Measurements from ENCODE around the gene DRC7. TPM values are rescaled to one million over a fixed set of nuclear protein-coding genes. Genes with fewer than 3 reads are reported as not detected.

Gene DRC7
- total RNA-seq, 1 donor from 2014 or later, result not detected

DNA sequence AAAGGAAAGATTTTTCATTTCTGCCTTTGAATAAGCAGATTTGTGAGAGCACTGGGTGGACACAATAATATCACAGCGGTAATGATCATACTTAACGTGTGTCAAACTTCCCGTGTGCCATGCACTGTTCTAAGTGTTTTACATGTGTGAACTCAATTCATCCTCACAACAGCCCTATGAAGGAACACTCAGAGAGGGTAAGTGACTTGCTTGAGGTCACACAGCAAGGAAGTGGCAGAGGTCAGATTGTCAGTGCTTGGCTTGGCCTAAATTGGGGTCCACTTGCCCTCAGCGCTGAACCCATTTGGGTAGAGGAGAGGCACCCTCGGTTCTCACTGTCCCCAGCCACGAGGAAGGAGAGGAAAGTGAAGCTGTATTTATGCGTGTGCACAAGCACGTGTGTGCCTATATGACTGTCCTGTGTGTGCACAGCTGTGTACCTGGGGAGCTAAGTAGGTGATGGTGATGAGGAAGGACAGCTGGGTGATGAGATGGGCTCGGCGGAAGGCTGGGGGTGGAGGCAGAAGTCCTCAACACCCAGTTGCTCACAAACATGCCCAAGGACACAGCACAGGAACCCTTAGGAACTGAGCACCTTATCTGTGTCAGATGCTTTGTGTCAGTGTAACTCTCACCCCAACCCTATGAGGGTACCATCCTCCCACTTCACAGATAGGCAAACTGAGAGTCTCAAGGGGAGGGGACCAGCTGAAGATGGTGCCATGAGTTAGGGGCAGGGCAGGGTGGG is 36.3 kb upstream of the DRC7 start:
- Histone ChIP-seq H3K4me1 (no peaks in the 10 kb centered on the region), H3K27me3 (no peaks in the 10 kb centered on the region), H3K36me3 (no peaks in the 10 kb centered on the region), H3K27ac (no peak overlapping the region), H3K4me3 (no peak overlapping the region), H3K9me3 (no peaks in the 10 kb centered on the region)
- TF ChIP-seq, protein P1, sequence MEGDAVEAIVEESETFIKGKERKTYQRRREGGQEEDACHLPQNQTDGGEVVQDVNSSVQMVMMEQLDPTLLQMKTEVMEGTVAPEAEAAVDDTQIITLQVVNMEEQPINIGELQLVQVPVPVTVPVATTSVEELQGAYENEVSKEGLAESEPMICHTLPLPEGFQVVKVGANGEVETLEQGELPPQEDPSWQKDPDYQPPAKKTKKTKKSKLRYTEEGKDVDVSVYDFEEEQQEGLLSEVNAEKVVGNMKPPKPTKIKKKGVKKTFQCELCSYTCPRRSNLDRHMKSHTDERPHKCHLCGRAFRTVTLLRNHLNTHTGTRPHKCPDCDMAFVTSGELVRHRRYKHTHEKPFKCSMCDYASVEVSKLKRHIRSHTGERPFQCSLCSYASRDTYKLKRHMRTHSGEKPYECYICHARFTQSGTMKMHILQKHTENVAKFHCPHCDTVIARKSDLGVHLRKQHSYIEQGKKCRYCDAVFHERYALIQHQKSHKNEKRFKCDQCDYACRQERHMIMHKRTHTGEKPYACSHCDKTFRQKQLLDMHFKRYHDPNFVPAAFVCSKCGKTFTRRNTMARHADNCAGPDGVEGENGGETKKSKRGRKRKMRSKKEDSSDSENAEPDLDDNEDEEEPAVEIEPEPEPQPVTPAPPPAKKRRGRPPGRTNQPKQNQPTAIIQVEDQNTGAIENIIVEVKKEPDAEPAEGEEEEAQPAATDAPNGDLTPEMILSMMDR (IDR thresholded peaks at IDR 0.05), result no peak
- DNase-seq (ENCODE audit: low spot score in 2 of 2), result no peak
- intact Hi-C loops (cut with DNase I), result no loop called here

DNA sequence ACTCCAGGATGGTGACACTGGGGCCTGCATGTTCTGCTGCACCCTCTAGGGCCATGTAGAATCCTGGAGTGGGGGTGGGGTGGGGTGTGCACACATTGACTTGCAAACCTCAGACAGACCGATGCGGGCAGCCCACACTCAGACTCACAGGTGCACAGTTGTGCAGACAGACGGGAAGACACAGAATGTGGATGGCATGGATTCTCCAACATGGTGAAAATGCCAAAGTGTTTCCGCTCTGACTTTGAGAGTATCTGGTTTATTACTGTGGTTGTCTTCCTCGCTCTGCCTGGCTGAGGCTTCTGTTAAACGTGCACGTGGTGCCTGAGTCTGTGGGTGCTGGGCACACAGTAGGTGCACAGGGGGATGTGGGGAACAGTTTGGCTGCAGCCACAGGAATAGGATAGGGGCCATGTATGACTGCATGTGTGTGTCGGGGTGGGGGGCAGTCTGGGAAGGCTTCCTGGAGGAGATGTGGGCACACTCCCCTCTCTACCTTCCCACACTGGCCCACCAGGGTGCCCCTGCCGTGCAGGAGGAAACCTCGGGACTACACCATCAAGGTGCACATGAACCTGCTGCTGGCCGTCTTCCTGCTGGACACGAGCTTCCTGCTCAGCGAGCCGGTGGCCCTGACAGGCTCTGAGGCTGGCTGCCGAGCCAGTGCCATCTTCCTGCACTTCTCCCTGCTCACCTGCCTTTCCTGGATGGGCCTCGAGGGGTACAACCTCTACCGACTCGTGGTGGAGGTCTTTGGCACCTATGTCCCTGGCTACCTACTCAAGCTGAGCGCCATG is 35.5 kb upstream of the DRC7 start:
- Histone ChIP-seq H3K4me1 (no peaks in the 10 kb centered on the region), H3K27me3 (no peaks in the 10 kb centered on the region), H3K4me3 (no peak overlapping the region), H3K36me3 (no peaks in the 10 kb centered on the region), H3K27ac (no peak overlapping the region), H3K9me3 (no peaks in the 10 kb centered on the region)
- TF ChIP-seq, protein P1 (IDR thresholded peaks at IDR 0.05), result no peak
- intact Hi-C loops (cut with DNase I), result no loop called here
- no peak for DNase-seq (ENCODE audit: low spot score in 2 of 2)

DNA sequence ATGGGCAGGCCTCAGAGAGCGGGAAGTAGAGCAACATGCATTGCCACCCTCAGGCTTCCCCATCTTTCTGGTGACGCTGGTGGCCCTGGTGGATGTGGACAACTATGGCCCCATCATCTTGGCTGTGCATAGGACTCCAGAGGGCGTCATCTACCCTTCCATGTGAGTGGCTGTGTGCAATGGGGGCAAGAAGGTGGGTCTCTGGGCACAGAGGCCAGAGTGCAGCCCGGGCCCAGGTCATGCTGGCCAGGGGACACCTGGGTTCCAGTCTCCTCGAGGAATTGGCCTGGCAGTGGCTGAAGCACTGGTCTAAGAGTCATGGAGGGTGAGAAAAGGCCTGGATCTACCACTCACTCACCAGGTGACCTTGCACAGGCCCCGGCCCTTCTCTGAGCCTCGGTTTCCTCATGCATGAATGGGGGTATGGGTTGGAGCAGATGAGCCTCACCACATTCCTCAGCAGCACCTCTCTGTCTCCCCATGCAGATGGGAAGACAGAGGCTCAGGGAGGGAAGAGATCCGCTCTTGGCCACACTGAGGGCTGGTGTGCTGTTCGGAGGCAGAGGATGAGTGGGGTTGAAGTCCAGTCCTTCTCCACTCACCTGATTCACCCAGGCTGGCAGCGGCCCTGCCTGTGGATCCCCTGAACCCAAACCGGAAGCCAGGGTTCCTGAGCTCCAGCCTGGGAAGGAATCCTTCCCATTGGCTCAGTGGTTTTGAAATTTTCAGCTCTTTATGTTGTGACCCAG is 33.7 kb upstream of the DRC7 start:
- H3K36me3 ChIP-seq, result no peaks in the 10 kb centered on the region
- intact Hi-C loops (cut with DNase I), result no loop called here

DNA sequence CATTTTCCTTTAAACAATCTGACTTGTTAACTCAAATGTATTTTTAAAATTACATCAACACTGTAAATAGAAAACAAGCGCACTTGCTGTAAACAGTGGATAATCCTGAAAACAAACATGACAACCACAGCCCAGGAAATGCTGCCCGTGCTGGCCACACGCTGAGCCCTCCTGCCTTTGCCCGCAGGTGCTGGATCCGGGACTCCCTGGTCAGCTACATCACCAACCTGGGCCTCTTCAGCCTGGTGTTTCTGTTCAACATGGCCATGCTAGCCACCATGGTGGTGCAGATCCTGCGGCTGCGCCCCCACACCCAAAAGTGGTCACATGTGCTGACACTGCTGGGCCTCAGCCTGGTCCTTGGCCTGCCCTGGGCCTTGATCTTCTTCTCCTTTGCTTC is 33.1 kb upstream of the DRC7 start:
- H3K4me1 ChIP-seq, result no peaks in the 10 kb centered on the region
- intact Hi-C loops (cut with DNase I), result no loop called here
- no peaks in the 10 kb centered on the region for H3K36me3 ChIP-seq
- no peaks in the 10 kb centered on the region for H3K27me3 ChIP-seq
- H3K27ac ChIP-seq, result no peak overlapping the region
- H3K4me3 ChIP-seq, result no peak overlapping the region
- DNase-seq (ENCODE audit: low spot score in 2 of 2), result no peak
- TF ChIP-seq, protein P1 (IDR thresholded peaks at IDR 0.05), result no peak
- no peaks in the 10 kb centered on the region for H3K9me3 ChIP-seq

More for the DNA sequence above, 33.7 kb upstream of the DRC7 start:
- H3K4me1 ChIP-seq, result no peaks in the 10 kb centered on the region
- H3K27ac ChIP-seq, result no peak overlapping the region
- H3K27me3 ChIP-seq, result no peaks in the 10 kb centered on the region
- H3K9me3 ChIP-seq, result no peaks in the 10 kb centered on the region
- TF ChIP-seq, protein P1 (IDR thresholded peaks at IDR 0.05), result no peak
- no peak for DNase-seq (ENCODE audit: low spot score in 2 of 2)
- H3K4me3 ChIP-seq, result no peak overlapping the region

DNA sequence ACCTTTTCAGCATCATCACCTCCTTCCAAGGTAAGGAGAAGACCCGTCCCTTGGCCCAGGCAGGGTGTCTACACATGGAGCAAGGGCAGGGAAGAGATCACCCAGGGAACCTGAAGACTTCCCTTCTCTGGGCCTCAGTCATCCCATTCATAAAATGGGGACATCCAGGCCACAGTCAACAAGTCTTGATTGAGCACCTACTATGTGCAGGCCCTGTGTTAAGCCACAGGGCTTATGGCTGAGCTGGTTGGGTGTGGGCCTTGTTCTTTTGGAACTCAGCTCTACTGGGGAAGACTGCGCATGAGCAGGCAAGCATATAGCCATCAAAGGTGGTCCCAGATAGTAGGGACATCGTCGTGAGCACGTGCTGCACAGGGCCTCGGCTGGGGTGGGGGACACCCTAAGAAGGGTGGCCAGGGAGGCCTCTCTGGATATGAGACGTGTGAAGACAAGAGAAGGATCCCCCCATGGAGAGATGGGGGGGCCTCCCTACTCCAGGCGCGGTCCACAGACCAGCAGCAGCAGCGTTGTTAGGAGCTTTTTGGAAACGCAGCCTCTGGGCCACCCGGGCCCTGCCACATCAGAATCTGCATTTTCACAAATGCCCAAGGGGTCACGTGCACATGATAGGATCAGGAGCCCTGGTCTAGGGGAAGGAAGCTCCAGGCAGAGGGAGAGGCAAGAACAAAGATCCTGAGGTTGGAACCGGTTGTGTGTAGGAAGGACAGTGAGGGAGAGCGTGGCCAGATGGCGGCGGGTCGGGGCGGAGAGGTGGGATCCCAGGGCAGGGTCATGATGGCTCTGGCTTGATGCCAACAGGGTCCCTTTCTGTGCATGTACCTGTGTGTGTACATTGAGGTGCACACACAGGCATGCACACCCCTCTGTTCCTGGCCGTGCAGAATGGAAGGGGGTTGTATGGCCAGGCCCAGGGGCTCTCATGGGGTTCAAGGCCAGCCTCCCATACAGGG is 32.4 kb upstream of the DRC7 start:
- H3K36me3 ChIP-seq, result no peaks in the 10 kb centered on the region
- no peaks in the 10 kb centered on the region for H3K4me1 ChIP-seq
- no peak overlapping the region for H3K4me3 ChIP-seq
- TF ChIP-seq, protein P1 (IDR thresholded peaks at IDR 0.05), result no peak
- no peaks in the 10 kb centered on the region for H3K27me3 ChIP-seq
- intact Hi-C loops (cut with DNase I), result no loop called here
- H3K27ac ChIP-seq, result no peak overlapping the region
- no peaks in the 10 kb centered on the region for H3K9me3 ChIP-seq
- no peak for DNase-seq (ENCODE audit: low spot score in 2 of 2)
